ENCODE results near the gene REX1BD. TPM values are rescaled to one million over a fixed set of nuclear protein-coding genes. Genes with fewer than 3 reads are reported as not detected.

The REX1BD gene
- total and polyA plus RNA-seq, 2 of the 4 experiments (the other 2 are of a cell fraction), result 14.2 to 44.6 TPM

GRCh38 chr19:18571564-18572344, 16.8 kb upstream of the REX1BD start, which contains the start of gene UBA52:
TSS of gene UBA52 (plus strand) at chr19:18571857. CDS start at chr19:18573301, 1,444 bp downstream.
- H3K79me1 ChIP-seq (ENCODE audit: low read depth in 1 of 2, low read length in 2 of 2), result peaks cover 18 to 44% of the 10 kb centered on the region in 2 experiments; a peak in 3 of 4 replicates
- dilution Hi-C loops (cut with HindIII; ENCODE audit: low sequenced_read_pairs, unreplicated experiment) (no loop called here), in situ Hi-C loops (cut with MboI; ENCODE audit: low sequenced_read_pairs) (loop anchor here (10.0 kb wide), 1 partner anchor 117 kb away; no protein-coding TSS in a partner anchor), intact Hi-C loops (cut with micrococcal nuclease) (loop anchor here (1.0 to 5.0 kb wide), 3 partner anchors 104 to 276 kb away; no protein-coding TSS in a partner anchor)
- ChIA-PET POLR2A (ENCODE audit: unreplicated experiment) (interaction anchor here (0.6 to 1.0 kb wide), 4 partner anchors 9 to 215 kb away, joined by 3 to 5 read pairs (median 4); no protein-coding TSS in a partner anchor), CTCF (interaction anchor here (1.5 kb wide), 1 partner anchor 118 kb away, joined by 3 read pairs; no protein-coding TSS in a partner anchor)
- H2BK5ac ChIP-seq (ENCODE audit: low read depth, low read length, poor library complexity, severe bottlenecking), result peak within 1 kb of the TSS; percentile 51
- H3K9ac ChIP-seq (ENCODE audit: low read depth, low read length), result peak within 1 kb of the TSS; percentile 91
- peak; percentile 97 for ATAC-seq (ENCODE audit: low read depth)
- peak within 1 kb of the TSS; percentile 84 for H3K4ac ChIP-seq (ENCODE audit: low read depth, low read length)
- 1% methylated on average over 57 of the region's 75 CpGs; no CpG with 5 or more reads in 1 of the 2 experiments for WGBS, 2 experiments (ENCODE audit: extremely low coverage in 2 of 2, insufficient read length in 1 of 2)
- no peaks in the 10 kb centered on the region for H3K9me3 ChIP-seq (ENCODE audit: control insufficient read depth, insufficient read depth, low read length)
- peak within 1 kb of the TSS; percentile 95 for H3K23ac ChIP-seq (ENCODE audit: low read depth, low read length)
- H4K8ac ChIP-seq (ENCODE audit: low read depth in 2 of 2, low read length in 2 of 2), result peak within 1 kb of the TSS; percentile 71 to 81; a peak in 3 of 4 replicates
- no TSS peak for BruUV-seq (replicated peaks)
- H3K56ac ChIP-seq (ENCODE audit: extremely low read depth, insufficient read depth, low read length), result peak within 1 kb of the TSS; percentile 86
- H3K9me1 ChIP-seq (ENCODE audit: insufficient read depth, low read length), result peaks cover 11% of the 10 kb centered on the region
- peaks cover 46% of the 10 kb centered on the region for H4K20me1 ChIP-seq (ENCODE audit: insufficient read depth, low read length)
- H3K36me3 ChIP-seq (ENCODE audit: control insufficient read depth, insufficient read depth, low read length), result peaks cover 52% of the 10 kb centered on the region
- H3K4me2 ChIP-seq (ENCODE audit: low read depth, low read length), result peak within 1 kb of the TSS; percentile 97
- peak within 1 kb of the TSS; percentile 28; the same call in 1 of the 2 replicates for H2BK120ac ChIP-seq (ENCODE audit: low read depth, low read length)
- H3K4me1 ChIP-seq (ENCODE audit: control insufficient read depth, insufficient read depth, low read length), result peaks cover 10% of the 10 kb centered on the region
- peak within 1 kb of the TSS; percentile 94 for H2AK5ac ChIP-seq (ENCODE audit: low read depth, low read length)
- peak within 1 kb of the TSS; percentile 36; the same call in 1 of the 2 replicates for H2BK20ac ChIP-seq (ENCODE audit: low read depth, low read length)
- no peaks in the 10 kb centered on the region for H3K27me3 ChIP-seq (ENCODE audit: control insufficient read depth, insufficient read depth, low read length)
- peak within 1 kb of the TSS; percentile 23 for H4K5ac ChIP-seq (ENCODE audit: low read depth, low read length)
- peak within 1 kb of the TSS; percentile 65 for H3K27ac ChIP-seq (ENCODE audit: insufficient read depth, low read length)
- peak within 1 kb of the TSS; percentile 93 for H3K14ac ChIP-seq (replicated peaks; ENCODE audit: low read depth, low read length)
- DNase-seq, result peak; percentile 96
- H2AFZ ChIP-seq (replicated peaks; ENCODE audit: low read length, poor library complexity), result peak within 1 kb of the TSS; percentile 95
- peak within 1 kb of the TSS; percentile 82 for H4K91ac ChIP-seq (ENCODE audit: insufficient read depth, low read depth, low read length)
- TF ChIP-seq MAZ (IDR thresholded peaks at IDR 0.05; ENCODE audit: borderline replicate concordance, low read depth, low read length) (peak; percentile 97), POLR2A (IDR thresholded peaks at IDR 0.05; ENCODE audit: low read depth, low read length) (peak; percentile 96), MXI1 (IDR thresholded peaks at IDR 0.05; ENCODE audit: borderline replicate concordance, low read depth, low read length) (peak; percentile 97), BHLHE40 (IDR thresholded peaks at IDR 0.05; ENCODE audit: low read depth, low read length) (peak; percentile 88), CHD1 (IDR thresholded peaks at IDR 0.05; ENCODE audit: low read depth, low read length) (no peak), USF2 (IDR thresholded peaks at IDR 0.05; ENCODE audit: low read depth, low read length) (peak; percentile 96), RFX5 (IDR thresholded peaks at IDR 0.05; ENCODE audit: low read depth, low read length) (no peak), CEBPB (IDR thresholded peaks at IDR 0.05; ENCODE audit: low read depth, low read length) (peak; percentile 73), SMC3 (IDR thresholded peaks at IDR 0.05; ENCODE audit: low read depth, low read length) (peak; percentile 35)
- H3K18ac ChIP-seq (ENCODE audit: low read depth, low read length), result no peak within 1 kb of the TSS
- H2AK9ac ChIP-seq (replicated peaks; ENCODE audit: low read depth, low read length, poor library complexity), result peak within 1 kb of the TSS; percentile 98
- H3K4me3 ChIP-seq (ENCODE audit: insufficient read depth, low read depth, low read length), result peak within 1 kb of the TSS; percentile 85
- H2BK15ac ChIP-seq (ENCODE audit: low read depth, low read length), result peak within 1 kb of the TSS; percentile 49; the same call in 1 of the 3 replicates

All from IMR-90 (cell line).